GM13976 (cell line): ENCODE data around the gene CDC42EP2.

Experiments used
- DNase-seq: peaks from one replicate; pipeline ENCODE4 v3.0.0; 2012; ENCODE audit warnings: low spot score
- in situ Hi-C: fragments of 300-500 bp; cut with MboI; formaldehyde crosslinking; loops from one replicate; pipeline ENCODE4 v1.12.0; 2022; ENCODE audit warnings: low sequenced_read_pairs, mixed read lengths, inconsistent platforms; ENCODE audit not compliant: unreplicated experiment
- TF ChIP-seq, protein P1 (sequence below): IDR thresholded peaks from 2 replicates; pipeline ENCODE4 v1.5.1; 2012; ENCODE audit warnings: borderline replicate concordance, mild to moderate bottlenecking; ENCODE audit not compliant: insufficient read depth; ENCODE audit errors: extremely low read depth, missing control alignments, control extremely low read depth

CDC42EP2 gene

DNA sequence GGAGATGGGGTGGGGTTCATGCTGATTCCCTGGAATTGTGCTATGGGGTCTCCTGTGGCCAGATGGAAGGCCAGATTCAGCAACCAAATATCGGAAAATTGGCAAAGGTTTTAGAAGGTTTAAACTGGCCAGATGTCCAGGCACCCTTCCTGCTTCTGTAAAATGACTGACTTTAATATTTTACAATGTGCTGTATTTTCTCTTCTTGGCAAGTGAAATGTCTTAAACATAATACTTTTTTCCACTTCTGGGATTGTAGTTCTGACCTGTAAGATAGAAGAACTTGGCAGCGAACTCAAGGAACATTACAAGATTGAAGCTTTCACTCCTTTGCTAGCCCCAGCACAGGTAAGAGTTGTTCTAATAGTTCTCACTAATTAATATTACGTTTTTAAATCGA is 35.4 kb upstream of the CDC42EP2 start:
- TF ChIP-seq, protein P1, sequence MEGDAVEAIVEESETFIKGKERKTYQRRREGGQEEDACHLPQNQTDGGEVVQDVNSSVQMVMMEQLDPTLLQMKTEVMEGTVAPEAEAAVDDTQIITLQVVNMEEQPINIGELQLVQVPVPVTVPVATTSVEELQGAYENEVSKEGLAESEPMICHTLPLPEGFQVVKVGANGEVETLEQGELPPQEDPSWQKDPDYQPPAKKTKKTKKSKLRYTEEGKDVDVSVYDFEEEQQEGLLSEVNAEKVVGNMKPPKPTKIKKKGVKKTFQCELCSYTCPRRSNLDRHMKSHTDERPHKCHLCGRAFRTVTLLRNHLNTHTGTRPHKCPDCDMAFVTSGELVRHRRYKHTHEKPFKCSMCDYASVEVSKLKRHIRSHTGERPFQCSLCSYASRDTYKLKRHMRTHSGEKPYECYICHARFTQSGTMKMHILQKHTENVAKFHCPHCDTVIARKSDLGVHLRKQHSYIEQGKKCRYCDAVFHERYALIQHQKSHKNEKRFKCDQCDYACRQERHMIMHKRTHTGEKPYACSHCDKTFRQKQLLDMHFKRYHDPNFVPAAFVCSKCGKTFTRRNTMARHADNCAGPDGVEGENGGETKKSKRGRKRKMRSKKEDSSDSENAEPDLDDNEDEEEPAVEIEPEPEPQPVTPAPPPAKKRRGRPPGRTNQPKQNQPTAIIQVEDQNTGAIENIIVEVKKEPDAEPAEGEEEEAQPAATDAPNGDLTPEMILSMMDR, result no peak
- no peak for DNase-seq
- in situ Hi-C loops, result no loop called here

DNA sequence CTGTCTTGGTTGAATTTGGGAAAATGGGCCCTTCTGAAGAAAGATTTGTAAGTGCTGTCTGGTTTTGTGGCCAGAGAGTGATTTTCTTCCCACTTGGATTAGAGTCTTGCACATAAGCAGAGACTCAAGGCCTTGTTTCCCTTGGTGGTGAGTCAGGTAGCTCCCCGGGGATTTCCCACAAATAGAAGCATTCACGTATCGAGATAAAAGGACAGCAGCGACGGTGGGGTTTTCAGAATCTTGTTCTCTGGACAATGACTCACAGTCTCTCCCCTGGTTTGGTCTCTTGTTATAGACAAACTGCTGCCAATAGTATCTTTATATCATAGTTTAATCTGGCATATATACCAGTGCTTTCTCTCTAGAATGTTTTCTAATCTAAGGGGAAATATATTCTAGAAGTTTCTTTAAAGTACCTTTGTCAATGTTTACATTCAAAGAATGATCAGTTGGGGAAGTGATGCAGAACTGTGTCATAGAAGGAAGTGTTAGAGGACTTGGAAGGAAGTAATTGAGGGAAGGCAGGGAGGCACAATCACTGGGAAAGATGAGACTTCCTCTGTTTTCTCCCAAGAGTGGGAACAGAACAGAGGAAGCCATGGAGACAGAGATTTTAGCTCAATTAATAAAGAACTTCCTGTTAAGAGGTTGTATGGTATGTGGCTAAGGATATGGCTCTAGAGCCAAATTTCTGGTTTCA is 34.8 kb upstream of the CDC42EP2 start:
- in situ Hi-C loops, result no loop called here
- TF ChIP-seq, protein P1, result no peak
- DNase-seq, result peak; percentile 66

GRCh38 chr11:65280646-65281045 is 34.0 kb upstream of the CDC42EP2 start:
- in situ Hi-C loops, result no loop called here
- no peak for DNase-seq
- TF ChIP-seq, protein P1, result no peak

GRCh38 chr11:65286686-65287085 is 28.0 kb upstream of the CDC42EP2 start:
- in situ Hi-C loops, result no loop called here
- TF ChIP-seq, protein P1, result no peak
- no peak for DNase-seq

DNA sequence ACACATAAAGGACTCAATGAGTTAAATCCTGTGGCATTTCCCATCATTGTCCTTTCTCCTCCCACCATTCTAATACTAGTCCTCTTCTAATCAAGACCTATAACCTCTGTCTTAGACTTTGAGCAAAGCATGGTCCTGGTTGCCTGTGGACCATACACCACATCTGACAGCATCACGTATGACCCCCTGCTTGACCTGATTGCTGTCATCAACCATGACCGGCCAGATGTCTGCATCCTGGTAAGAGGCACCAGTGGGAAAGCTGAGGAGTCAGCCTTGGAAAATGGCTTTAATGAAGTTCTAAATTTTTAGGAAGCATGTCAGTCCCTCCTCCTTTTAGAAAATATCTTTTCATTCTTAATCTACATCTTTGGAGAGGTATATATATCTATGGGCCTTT is 27.1 kb upstream of the CDC42EP2 start:
- TF ChIP-seq, protein P1, result no peak
- DNase-seq, result no peak
- in situ Hi-C loops, result no loop called here

GRCh38 chr11:65288706-65289536 is 25.7 kb upstream of the CDC42EP2 start:
- DNase-seq, result no peak
- in situ Hi-C loops, result no loop called here

More at GRCh38 chr11:65288706-65289536, 25.7 kb upstream of the CDC42EP2 start:
- TF ChIP-seq, protein P1, result no peak
